DMS53 (cell line): ENCODE measurements around the gene SPNS2.

ENCODE experiments used
- DNase-seq: peaks from one replicate; lab custom pipeline; 2025; lab: John Stamatoyannopoulos, UW

SPNS2 gene

GRCh38 chr17:4480929-4481898, 17.5 kb upstream of the SPNS2 start:
- no peak for DNase-seq

DNA sequence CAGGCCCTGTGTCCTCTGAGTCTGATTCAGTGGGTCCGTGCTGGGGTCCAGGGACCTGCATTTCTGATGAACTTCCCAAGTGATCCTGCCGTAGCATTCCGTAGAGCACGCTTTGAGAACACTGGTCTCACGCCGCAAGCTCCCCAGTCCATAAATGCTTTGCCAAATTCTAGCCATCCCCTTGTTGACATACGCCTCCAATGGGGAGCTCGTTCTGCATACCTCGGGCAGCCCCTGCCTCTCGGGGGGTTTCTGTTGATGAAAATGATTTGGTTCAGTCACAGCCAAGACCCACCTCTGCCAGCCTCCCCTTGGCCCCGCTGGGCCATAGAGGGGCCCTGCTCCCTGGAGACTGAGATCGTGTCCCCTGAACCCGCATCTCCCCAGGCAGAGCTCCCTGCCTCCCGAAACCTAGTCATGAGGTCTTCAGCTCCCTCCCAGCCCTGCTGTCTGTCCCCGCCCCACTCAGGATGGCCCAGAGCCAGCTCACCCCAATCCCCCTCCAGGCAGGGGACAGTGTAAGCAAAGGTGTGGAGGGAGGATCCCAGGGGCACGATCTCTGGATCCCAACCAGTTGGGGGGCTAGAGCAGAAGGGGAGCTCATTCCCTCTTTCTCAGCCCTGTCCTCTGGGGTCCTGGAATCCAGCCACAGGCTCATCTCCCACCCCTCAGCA, 16.2 kb upstream of the SPNS2 start:
- DNase-seq: no peak

GRCh38 chr17:4483012-4483840, 15.5 kb upstream of the SPNS2 start:
- DNase-seq: peak; percentile 81

GRCh38 chr17:4485676-4486646, 12.7 kb upstream of the SPNS2 start:
- no peak for DNase-seq

DNA sequence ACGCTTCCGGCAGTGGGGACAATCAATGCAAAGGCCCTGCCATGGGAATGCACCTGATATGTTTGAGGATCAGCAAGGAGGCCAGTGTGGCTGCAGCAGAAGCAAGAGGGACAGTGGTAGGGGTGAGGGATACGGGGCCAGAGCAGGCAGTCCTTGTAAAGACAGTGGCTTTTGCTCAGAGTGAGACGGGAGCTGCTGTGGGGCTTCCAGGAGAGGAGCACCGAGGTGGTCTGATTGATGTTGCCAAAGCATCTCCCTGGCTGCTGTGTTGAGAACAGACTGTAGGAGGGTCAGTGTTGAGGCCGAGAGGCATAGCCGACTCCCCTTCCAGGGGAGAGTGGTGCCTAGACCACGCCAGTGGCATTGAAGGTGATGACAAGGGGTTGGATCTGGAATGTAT, 11.4 kb upstream of the SPNS2 start:
- no peak for DNase-seq

- DNase-seq: no peak
These were observed 10.6 kb upstream of the SPNS2 start for GRCh38 chr17:4487820-4488716.

DNA sequence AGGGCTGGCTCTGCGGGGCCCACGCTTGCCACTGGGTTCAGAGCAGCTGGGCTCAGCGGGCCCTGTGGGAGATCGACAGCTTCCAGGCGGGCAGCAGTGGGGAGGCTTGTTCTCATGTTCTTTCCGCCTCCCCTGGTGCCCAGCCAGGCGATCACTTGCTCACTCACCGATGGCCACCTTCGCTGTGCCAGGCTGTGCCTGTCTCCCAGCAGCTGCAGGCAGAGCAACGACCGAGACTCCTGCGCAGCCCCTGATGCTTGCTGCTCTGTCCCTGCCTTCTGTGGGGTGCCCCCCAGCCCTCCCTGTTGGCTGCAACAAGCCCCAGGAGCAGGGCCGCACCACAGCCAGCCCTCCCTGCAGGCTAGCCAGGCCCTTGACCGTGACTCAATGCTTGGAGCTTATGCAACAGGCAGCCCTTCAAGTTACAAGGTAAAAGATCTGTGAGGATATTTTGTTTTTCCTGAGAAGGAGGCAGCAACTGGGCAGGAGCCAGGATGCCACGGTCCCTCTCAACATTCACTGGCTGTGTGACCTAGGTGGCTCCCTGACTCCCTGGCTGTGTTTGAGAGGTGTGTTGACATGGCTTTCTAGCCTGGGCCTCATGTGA, 9.6 kb upstream of the SPNS2 start:
- DNase-seq: no peak

DNA sequence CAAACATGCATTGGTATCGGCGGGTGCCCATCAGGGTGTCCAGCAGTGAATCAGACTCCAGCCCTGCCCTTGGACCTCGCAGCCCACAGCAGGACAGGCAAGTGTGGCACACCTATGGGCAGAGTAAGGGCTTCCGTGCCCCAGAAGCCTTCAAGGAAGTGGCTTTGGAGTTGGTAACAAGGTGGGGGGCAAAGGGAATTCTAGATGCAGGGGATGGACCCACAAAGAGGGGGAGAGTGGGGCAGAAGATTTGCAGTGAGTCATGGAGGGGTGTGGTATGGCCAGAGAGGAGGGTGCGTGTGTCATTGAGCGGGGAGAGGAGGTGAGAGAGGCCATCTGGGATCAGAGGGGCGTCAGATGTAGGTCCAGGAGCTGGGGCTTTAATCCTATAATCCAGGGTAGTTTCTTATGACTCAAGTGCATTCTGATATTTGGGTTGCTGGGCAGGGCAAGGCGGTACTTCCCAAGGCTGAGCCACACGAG, 8.5 kb upstream of the SPNS2 start:
- DNase-seq: no peak

GRCh38 chr17:4490637-4491061, 8.0 kb upstream of the SPNS2 start:
- DNase-seq: no peak

DNA sequence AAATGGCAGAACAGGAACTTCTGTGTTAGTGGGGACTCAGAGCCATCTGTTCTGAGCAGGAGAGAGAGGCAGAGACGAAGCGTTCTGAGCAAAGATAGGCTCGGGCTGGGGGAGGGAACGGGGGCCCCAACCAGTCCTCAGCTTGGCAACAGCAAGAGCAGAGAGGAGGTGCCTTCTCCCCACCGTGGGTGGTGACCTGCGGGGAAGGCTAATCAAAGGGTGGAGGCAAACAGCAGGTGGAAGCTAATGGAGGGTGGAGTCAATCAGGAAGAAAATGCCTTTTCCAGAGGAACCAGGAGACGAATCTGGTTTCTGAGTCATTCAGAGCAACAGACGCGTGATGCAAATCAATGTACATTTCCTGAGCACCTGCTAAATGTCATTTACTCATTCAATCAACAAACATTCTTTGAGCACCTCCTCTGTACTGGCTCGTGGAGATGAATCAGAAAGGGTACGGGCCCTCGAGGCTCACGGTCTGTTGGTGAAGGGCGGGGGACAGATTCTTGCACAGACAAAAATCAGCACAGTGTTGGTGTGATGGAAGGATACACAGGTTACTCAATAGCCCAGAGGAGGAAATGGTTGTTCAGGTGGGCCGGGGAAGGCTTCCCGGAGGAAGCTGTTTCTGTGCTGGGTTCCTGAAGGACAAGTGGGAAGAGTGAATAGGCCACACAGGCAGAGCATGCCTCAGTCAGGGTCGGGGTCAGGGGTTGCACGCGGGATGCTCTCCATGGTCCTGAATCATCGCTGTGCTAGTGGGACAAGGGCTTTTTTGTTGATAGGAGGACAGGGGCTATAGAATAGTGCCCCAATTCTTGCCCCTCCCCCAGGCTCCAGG, 5.7 kb upstream of the SPNS2 start:
- DNase-seq: peak; percentile 91

DNA sequence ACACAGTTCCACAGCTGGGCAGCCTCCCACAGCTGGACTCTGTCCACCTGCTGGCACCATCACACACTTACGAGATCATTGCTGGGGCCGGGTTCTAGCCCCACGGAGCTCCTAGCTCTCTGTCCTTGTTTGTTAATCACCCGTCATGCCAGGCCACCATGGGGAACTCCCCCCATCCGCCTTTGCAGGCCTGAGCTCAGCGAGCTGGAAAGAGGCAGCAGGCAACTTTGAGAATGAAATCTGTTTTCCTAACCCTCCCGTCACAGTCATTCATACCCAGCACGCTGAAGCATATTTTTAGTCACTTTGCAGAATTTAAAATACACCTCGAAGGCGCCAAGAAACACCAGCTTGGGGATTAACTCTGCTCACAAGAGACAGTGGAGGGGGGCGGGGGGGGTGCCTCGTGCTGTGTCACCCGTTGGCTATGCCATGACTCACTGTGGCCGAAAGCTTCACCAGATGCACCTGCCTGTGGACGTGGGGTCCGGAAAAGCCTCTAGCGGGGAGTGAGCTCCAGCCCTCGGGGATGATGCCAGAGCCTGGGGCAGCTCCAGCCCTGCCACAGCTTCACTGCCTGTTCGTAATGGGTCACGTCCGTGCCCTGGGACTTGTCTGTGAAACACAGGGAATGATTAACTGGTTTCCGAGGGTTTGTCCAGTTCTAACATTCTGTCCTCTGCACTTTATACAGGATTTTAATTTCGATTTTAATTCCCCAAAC, 1.4 kb upstream of the SPNS2 start:
- DNase-seq: peak; percentile 90

DNA sequence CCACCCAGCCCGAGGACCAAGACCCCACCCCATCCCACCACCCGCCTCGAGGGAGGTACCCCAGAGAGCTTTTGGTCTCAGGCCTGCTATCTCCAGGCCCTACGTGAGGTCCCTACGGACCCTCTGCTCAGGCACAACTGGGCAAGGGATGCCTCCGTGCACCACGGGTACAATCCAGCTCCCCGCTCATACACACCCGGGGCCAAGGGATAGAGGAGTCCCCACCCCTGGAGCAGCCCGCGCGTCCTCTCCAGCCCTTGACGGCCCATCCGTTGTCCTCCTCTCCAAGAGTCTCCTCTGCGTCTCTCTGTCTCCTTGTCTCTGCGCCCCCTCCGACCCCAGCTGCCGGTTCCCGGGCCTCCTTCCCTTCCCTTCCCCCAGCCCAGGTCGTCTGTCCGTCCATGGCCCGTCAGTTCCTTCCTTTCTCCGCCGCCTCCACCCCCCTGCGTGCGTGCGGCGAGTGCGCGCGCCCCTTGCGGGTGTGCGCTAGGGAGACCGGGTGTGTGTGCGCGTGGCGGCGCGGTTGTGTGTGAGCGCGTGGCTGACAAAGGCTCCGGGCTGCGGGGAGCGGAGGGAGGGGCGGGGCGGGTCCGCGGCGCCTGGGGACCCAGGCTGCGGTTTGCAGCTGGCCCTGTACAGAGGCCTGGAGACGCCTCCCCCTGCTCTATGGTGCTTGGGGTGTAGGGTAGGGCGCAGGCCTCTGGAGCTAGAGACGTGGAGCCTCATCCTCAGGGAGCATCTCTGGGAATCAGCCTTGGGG, 930 bp downstream of the SPNS2 start:
- DNase-seq: peak; percentile 74

DNA sequence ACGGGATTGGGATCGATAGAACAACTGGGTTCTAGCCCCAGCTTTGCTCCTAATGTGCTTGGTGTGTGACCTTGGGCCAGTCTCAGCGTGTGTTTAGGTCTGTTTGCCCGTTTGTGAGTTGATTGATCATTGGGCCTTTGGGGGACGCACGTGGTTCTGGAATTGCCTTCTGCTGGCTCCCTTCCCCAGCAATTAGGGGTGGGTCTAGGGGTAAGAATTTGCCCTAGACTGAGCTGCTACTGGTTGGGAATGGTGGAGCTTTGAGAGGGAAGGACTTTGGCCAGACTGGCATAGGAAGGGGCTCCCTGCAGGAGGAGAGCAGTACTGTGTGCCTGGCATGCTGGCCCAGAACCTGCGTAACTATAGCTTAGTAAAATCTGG, 1.5 kb downstream of the SPNS2 start:
- peak; percentile 31 for DNase-seq

- peak; percentile 65 for DNase-seq
These were observed 2.7 kb downstream of the SPNS2 start for GRCh38 chr17:4501295-4501949.

DNA sequence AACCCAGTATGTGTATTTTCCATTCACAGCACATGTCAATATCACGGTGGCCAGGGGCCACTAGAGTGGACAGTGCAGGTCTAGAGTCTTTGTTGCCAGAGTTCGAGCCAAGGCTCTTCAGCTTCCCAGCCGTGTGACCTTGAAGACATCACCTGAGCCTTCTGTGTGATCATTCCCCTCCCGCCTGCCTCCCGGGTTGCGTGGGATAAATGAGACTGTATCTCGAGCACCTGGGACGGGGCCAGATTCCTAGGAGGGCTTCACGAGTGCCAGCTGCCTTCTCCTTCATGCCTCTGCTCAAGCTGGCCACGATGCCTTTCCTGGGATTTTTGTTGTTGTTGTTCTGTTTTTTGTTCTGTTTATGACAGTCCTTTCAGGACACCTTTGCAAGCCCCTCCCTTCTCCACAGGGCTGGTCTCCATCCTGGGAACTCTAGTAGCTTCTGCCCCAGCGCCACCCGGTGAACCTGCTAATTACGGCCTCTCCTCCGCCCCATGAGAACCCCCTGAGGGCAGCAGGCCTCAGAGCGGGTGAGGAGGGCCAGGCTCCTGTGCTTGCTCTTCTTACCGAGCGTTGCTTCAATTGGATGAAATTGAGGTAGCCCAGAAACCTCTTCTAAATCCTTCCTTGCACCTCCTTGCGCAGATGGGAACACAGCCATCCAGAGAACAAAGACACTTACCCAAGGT, 3.9 kb downstream of the SPNS2 start:
- DNase-seq: no peak
